Activated CD8-positive, alpha-beta T cell treated with anti-CD3 and anti-CD28 coated beads for 36 hours (primary cell): Measurements from ENCODE around the gene PARVA. TPM values are rescaled to one million over a fixed set of nuclear protein-coding genes. Genes with fewer than 3 reads are reported as not detected.

Experiments used
- ATAC-seq: fragments of 200-7000 bp; cut with Tn5 transposase; one replicate; pipeline ENCODE4 v1.10.0; 2021; ENCODE audit warnings: mild to moderate bottlenecking, moderate library complexity
- CTCF ChIA-PET: fragments of 350-600 bp; sonication (Branson Sonifier 250); formaldehyde crosslinking; loops from one replicate; lab custom pipeline; 2021; ENCODE audit warnings: antibody characterized with exemption; lab: Charles Lee
- POLR2A ChIA-PET: fragments of 350-600 bp; sonication (Branson Sonifier 250); formaldehyde crosslinking; loops from one replicate; lab custom pipeline; 2021; ENCODE audit warnings: antibody characterized with exemption; lab: Charles Lee
- DNase-seq: peaks from one replicate; pipeline ENCODE4 v3.0.0-alpha.2; 2020
- H3K27ac Mint-ChIP-seq: one replicate; pipeline ENCODE4 v1.8.0; 2021; ENCODE audit warnings: mild to moderate bottlenecking, mixed read lengths
- H3K27me3 Mint-ChIP-seq: one replicate; pipeline ENCODE4 v1.8.0; 2021; ENCODE audit warnings: mixed read lengths
- H3K36me3 Mint-ChIP-seq: one replicate; pipeline ENCODE4 v1.8.0; 2021; ENCODE audit warnings: low read depth, mixed read lengths
- H3K4me1 Mint-ChIP-seq: one replicate; pipeline ENCODE4 v1.8.0; 2021; ENCODE audit warnings: low read depth, mixed read lengths
- H3K4me3 Mint-ChIP-seq: one replicate; pipeline ENCODE4 v1.8.0; 2021; ENCODE audit warnings: mild to moderate bottlenecking, moderate library complexity, mixed read lengths
- H3K9me3 Mint-ChIP-seq: one replicate; pipeline ENCODE4 v1.8.0; 2021; ENCODE audit warnings: mixed read lengths
- CTCF ChIP-seq: fragments of 200-600 bp; IDR thresholded peaks from one replicate; pipeline ENCODE4 v1.8.0; 2022; ENCODE audit warnings: antibody characterized with exemption, mild to moderate bottlenecking
- intact Hi-C: fragments of 100-400 bp; cut with micrococcal nuclease; formaldehyde crosslinking; loops from one replicate; pipeline ENCODE4 v1.10.0; 2022
- total RNA-seq, 2 experiments: library from RNA; stranded (reverse); gene quantifications; one replicate each; pipeline ENCODE4 v1.2.3, GENCODE V29; 2021

PARVA gene
- total RNA-seq, 2 experiments from 2014 or later = not detected

GRCh38 chr11:12531681-12532080, 154.3 kb downstream of the PARVA start:
- ATAC-seq = no peak
- peaks cover 7% of the 10 kb centered on the region for H3K27me3 Mint-ChIP-seq
- H3K4me3 Mint-ChIP-seq = no peak overlapping the region
- no peak for TF ChIP-seq CTCF
- H3K27ac Mint-ChIP-seq = no peak overlapping the region
- CTCF ChIA-PET = interaction anchor here (0.8 to 1.2 kb wide), 3 partner anchors 47 to 60 kb away, joined by 3 read pairs; no protein-coding TSS in a partner anchor
- no peaks in the 10 kb centered on the region for H3K36me3 Mint-ChIP-seq
- no peaks in the 10 kb centered on the region for H3K4me1 Mint-ChIP-seq
- no peak for DNase-seq
- intact Hi-C loops = no loop called here
- POLR2A ChIA-PET = no interaction called here
- H3K9me3 Mint-ChIP-seq = no peaks in the 10 kb centered on the region

- Mint-ChIP-seq H3K36me3 (no peaks in the 10 kb centered on the region), H3K4me3 (no peak overlapping the region), H3K27me3 (peaks cover 7% of the 10 kb centered on the region), H3K4me1 (no peaks in the 10 kb centered on the region), H3K27ac (no peak overlapping the region), H3K9me3 (no peaks in the 10 kb centered on the region)
- TF ChIP-seq CTCF = no peak
- intact Hi-C loops = no loop called here
- ChIA-PET CTCF (interaction anchor here (1.1 to 1.2 kb wide), 2 partner anchors 46 to 48 kb away, joined by 3 read pairs; no protein-coding TSS in a partner anchor), POLR2A (no interaction called here)
- DNase-seq = no peak
- no peak for ATAC-seq
These were observed 155.2 kb downstream of the PARVA start for GRCh38 chr11:12532580-12532979.

GRCh38 chr11:12534549-12534948, 157.2 kb downstream of the PARVA start:
- intact Hi-C loops = no loop called here
- Mint-ChIP-seq H3K4me1 (no peaks in the 10 kb centered on the region), H3K9me3 (no peaks in the 10 kb centered on the region), H3K27me3 (peaks cover 7% of the 10 kb centered on the region), H3K4me3 (no peak overlapping the region), H3K27ac (no peak overlapping the region), H3K36me3 (no peaks in the 10 kb centered on the region)
- ATAC-seq (no peak), DNase-seq (no peak)
- TF ChIP-seq CTCF = no peak
- POLR2A ChIA-PET = no interaction called here
- CTCF ChIA-PET = no interaction called here

GRCh38 chr11:12535321-12535720, 157.9 kb downstream of the PARVA start:
- ChIA-PET POLR2A (no interaction called here), CTCF (no interaction called here)
- no peak overlapping the region for H3K27ac Mint-ChIP-seq
- no peak for TF ChIP-seq CTCF
- H3K4me1 Mint-ChIP-seq = no peaks in the 10 kb centered on the region
- H3K4me3 Mint-ChIP-seq = no peak overlapping the region
- intact Hi-C loops = no loop called here
- H3K9me3 Mint-ChIP-seq = no peaks in the 10 kb centered on the region
- no peak for ATAC-seq
- H3K27me3 Mint-ChIP-seq = peaks cover 7% of the 10 kb centered on the region
- H3K36me3 Mint-ChIP-seq = no peaks in the 10 kb centered on the region
- DNase-seq = no peak

GRCh38 chr11:12536566-12536965, 159.2 kb downstream of the PARVA start:
- Mint-ChIP-seq H3K27me3 (peaks cover 7% of the 10 kb centered on the region), H3K36me3 (no peaks in the 10 kb centered on the region)
- intact Hi-C loops = no loop called here

More at GRCh38 chr11:12536566-12536965, 159.2 kb downstream of the PARVA start:
- TF ChIP-seq CTCF = no peak
- Mint-ChIP-seq H3K27ac (no peak overlapping the region), H3K9me3 (no peaks in the 10 kb centered on the region), H3K4me1 (no peaks in the 10 kb centered on the region), H3K4me3 (no peak overlapping the region)
- no peak for ATAC-seq
- no peak for DNase-seq
- CTCF ChIA-PET = no interaction called here
- POLR2A ChIA-PET = no interaction called here
